Osteoblast (primary cell): ENCODE measurements around the gene LRP10. TPM values are rescaled to one million over a fixed set of nuclear protein-coding genes. Genes with fewer than 3 reads are reported as not detected.

Experiments used
- DNase-seq: peaks from one replicate; pipeline ENCODE4 v3.0.0; 2011; ENCODE audit warnings: low spot score, mixed read lengths; ENCODE audit not compliant: insufficient read length; ENCODE audit errors: missing footprints
- H2AFZ ChIP-seq: 2 replicates; pipeline ENCODE4 v1.6.0; 2011; ENCODE audit warnings: mild to moderate bottlenecking, low read length
- H3K27ac ChIP-seq: 2 replicates; pipeline ENCODE4 v1.5.1; 2011; ENCODE audit warnings: mild to moderate bottlenecking, low read depth, low read length, moderate library complexity
- H3K27me3 ChIP-seq: 2 replicates; pipeline ENCODE4 v1.6.0; 2012; ENCODE audit warnings: mild to moderate bottlenecking, control low read depth, inconsistent platforms, low read length, moderate library complexity; ENCODE audit not compliant: insufficient read depth
- H3K36me3 ChIP-seq: 2 replicates; pipeline ENCODE4 v1.5.1; 2011; ENCODE audit warnings: mild to moderate bottlenecking, low read length, control low read depth, moderate library complexity; ENCODE audit not compliant: insufficient read depth
- H3K4me1 ChIP-seq: 2 replicates; pipeline ENCODE4 v1.5.1; 2011; ENCODE audit warnings: mild to moderate bottlenecking, low read length, control low read depth, moderate library complexity; ENCODE audit not compliant: insufficient read depth
- H3K4me2 ChIP-seq: 2 replicates; pipeline ENCODE4 v1.6.0; 2011; ENCODE audit warnings: mild to moderate bottlenecking, low read length; ENCODE audit not compliant: insufficient read depth
- H3K4me3 ChIP-seq: fragments of 200-600 bp; sonication (generic); 3 replicates; pipeline ENCODE4 v1.5.1; 2012; ENCODE audit warnings: mild to moderate bottlenecking, low read length, inconsistent platforms; ENCODE audit not compliant: insufficient read depth
- H3K79me2 ChIP-seq: 2 replicates; pipeline ENCODE4 v1.6.0; 2012; ENCODE audit warnings: mild to moderate bottlenecking, low read length, control low read depth, inconsistent platforms; ENCODE audit not compliant: insufficient read depth
- H3K9me3 ChIP-seq: 2 replicates; pipeline ENCODE4 v1.5.1; 2011; ENCODE audit warnings: low read depth, low read length, control low read depth
- H4K20me1 ChIP-seq: 2 replicates; pipeline ENCODE4 v1.6.0; 2012; ENCODE audit warnings: mild to moderate bottlenecking, low read length, control low read depth; ENCODE audit not compliant: insufficient read depth
- total RNA-seq: library from RNA; depleted of rRNA; stranded (reverse); fragments of >200 nt; gene quantifications from 2 replicates; pipeline ENCODE4 v1.2.3, GENCODE V29; 2012
- TF ChIP-seq, protein P1 (sequence below): IDR thresholded peaks from 2 replicates; pipeline ENCODE4 v1.5.1; 2011; ENCODE audit warnings: mild to moderate bottlenecking, low read depth, low read length, moderate library complexity; ENCODE audit errors: extremely low read depth

LRP10 gene
- total RNA-seq, 1 donor: 147 TPM

DNA sequence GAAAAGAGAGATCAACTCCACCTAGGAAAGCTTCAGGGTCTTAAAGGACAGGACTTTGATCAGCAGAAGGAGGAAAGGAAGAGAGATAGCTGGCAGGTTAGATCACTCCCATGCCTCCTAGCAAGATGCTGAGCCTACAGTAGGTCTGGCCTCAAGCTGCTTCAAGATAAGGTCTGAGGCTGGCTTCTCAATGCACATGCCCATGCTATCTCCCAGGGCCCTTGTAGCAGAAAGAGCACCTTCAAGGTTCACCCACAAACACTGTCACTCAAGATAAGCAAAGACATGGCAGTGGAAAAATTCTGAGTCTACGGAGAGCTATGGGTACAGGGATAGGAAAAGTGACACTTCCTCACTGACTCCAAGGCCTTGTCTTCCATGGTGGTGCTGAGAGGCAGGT lies 25.8 kb downstream of the LRP10 start:
- Histone ChIP-seq H2AFZ (no peak overlapping the region), H3K79me2 (no peaks in the 10 kb centered on the region), H3K4me3 (no peak overlapping the region), H3K27me3 (no peaks in the 10 kb centered on the region), H3K36me3 (peaks cover 17% of the 10 kb centered on the region), H3K27ac (peak overlapping the region; percentile 59), H4K20me1 (no peaks in the 10 kb centered on the region), H3K4me1 (peaks cover 24% of the 10 kb centered on the region), H3K9me3 (no peaks in the 10 kb centered on the region), H3K4me2 (no peak overlapping the region)
- DNase-seq: peak; percentile 21
- TF ChIP-seq, protein P1, sequence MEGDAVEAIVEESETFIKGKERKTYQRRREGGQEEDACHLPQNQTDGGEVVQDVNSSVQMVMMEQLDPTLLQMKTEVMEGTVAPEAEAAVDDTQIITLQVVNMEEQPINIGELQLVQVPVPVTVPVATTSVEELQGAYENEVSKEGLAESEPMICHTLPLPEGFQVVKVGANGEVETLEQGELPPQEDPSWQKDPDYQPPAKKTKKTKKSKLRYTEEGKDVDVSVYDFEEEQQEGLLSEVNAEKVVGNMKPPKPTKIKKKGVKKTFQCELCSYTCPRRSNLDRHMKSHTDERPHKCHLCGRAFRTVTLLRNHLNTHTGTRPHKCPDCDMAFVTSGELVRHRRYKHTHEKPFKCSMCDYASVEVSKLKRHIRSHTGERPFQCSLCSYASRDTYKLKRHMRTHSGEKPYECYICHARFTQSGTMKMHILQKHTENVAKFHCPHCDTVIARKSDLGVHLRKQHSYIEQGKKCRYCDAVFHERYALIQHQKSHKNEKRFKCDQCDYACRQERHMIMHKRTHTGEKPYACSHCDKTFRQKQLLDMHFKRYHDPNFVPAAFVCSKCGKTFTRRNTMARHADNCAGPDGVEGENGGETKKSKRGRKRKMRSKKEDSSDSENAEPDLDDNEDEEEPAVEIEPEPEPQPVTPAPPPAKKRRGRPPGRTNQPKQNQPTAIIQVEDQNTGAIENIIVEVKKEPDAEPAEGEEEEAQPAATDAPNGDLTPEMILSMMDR: no peak

DNA sequence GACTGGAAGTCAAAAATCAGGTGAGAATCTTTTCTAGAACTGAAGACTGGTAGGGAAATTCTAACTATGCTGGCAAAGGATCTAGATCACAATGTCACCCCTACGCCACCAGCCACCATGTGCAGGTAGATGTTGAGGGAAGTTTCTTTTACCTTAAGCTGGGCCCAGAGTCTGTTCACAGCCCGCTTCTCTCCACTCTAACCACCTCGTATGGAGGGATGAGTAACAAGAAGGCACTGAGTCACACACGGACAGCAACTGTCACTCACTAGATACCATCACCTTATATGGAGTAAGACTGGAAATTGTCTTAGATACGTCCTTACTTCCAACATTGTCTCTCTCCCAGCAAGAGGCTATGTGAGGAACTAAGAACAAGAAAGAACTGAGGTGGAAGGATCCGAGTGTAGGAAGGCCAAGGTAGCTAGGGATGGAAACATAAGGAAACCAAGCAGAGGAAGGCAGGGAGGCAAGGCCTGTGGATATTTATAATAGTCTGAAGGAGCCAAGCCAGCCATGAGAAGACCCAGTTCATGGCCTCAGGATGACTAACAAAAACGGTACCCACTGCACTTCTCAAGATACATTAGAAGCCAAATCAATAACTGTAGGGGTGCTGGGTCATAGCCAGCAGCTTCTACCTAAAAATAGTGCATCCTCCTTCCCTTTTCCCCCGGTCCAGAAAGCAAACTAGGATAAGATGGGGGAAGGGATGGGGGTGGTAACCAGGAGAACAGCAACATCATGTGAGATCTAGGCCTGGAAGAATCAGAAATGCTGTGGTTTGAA lies 27.0 kb downstream of the LRP10 start:
- Histone ChIP-seq H3K4me1 (peaks cover 24% of the 10 kb centered on the region), H3K27me3 (no peaks in the 10 kb centered on the region), H2AFZ (peak overlapping the region; percentile 30), H3K4me3 (no peak overlapping the region), H4K20me1 (no peaks in the 10 kb centered on the region), H3K9me3 (no peaks in the 10 kb centered on the region), H3K27ac (peak overlapping the region; percentile 59), H3K4me2 (peak overlapping the region; percentile 33), H3K36me3 (peaks cover 28% of the 10 kb centered on the region), H3K79me2 (no peaks in the 10 kb centered on the region)
- TF ChIP-seq, protein P1: no peak
- peak; percentile 85 for DNase-seq

DNA sequence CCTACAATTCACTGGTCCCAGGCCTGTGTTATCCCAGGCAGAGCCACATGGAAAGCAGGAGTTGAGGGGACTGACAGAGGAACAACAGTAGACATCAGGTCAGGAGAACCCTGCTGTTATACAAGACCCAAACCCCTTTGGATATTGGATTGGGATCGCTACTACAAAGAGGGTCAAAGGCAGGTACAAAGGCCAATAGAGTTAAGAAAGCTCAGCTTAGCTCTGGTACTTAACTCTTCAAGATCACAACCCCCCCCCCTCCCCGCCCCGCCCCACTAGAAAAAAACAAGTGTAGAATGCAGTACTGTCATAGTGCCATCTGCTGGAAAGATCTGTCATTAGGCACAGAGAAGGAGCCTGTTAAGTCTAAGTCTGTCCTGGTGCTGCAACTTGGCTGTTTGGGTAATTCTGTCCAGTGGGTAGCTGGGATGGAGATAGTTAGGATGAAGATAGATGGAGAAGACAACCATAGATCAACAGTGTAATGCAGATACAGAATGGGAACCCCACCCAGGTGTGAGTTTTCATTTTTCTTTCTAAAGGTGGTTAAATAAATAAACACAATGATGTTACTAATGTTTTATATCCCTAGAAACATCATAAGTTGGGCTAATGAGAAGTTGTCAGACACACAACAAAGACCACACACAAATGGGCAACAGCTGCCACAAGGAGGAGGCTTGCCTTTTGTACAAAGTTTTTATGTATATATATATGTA lies 28.7 kb downstream of the LRP10 start:
- no peaks in the 10 kb centered on the region for H4K20me1 ChIP-seq
- H3K9me3 ChIP-seq: no peaks in the 10 kb centered on the region
- no peak overlapping the region for H2AFZ ChIP-seq
- TF ChIP-seq, protein P1: peak; percentile 66
- no peaks in the 10 kb centered on the region for H3K79me2 ChIP-seq
- H3K4me1 ChIP-seq: peaks cover 24% of the 10 kb centered on the region
- no peak overlapping the region for H3K4me2 ChIP-seq
- peaks cover 45% of the 10 kb centered on the region for H3K36me3 ChIP-seq
- no peak overlapping the region for H3K4me3 ChIP-seq
- peak overlapping the region; percentile 53 for H3K27ac ChIP-seq
- H3K27me3 ChIP-seq: no peaks in the 10 kb centered on the region
- peak; percentile 84 for DNase-seq

DNA sequence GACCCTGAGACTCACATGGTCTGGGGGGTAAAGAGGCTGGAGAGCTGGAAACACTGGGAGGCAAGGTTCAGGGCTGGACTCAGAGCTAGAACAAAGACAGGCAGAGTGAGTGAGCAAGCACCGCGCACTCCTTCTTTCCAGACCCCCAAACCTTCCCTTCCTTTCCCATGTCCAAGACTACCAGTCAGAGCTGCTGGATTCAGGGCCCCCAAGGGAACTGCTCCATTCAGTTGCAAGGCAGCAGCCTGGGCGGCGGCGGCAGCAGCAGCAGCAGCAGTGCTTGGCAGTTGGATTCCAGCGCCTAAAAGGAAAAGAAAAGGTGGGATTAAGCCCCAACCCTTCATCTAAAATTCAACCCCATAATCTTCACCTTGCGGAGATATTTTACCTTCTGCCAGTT lies 30.3 kb downstream of the LRP10 start:
- no peak overlapping the region for H3K4me2 ChIP-seq
- no peak overlapping the region for H3K27ac ChIP-seq
- no peak overlapping the region for H2AFZ ChIP-seq
- no peaks in the 10 kb centered on the region for H3K27me3 ChIP-seq
- H3K36me3 ChIP-seq: peaks cover 60% of the 10 kb centered on the region
- H3K9me3 ChIP-seq: no peaks in the 10 kb centered on the region
- DNase-seq: peak; percentile 37
- TF ChIP-seq, protein P1: no peak
- no peaks in the 10 kb centered on the region for H4K20me1 ChIP-seq
- peaks cover 24% of the 10 kb centered on the region for H3K4me1 ChIP-seq
- H3K79me2 ChIP-seq: no peaks in the 10 kb centered on the region
- no peak overlapping the region for H3K4me3 ChIP-seq
